Measurements from ENCODE around the gene HECTD4. TPM values are rescaled to one million over a fixed set of nuclear protein-coding genes. Genes with fewer than 3 reads are reported as not detected.
"Not testable (repeated sequence)": the region's sequence is repeated elsewhere in the genome, so short reads cannot be mapped to it uniquely, and the experiment has no call there.

The HECTD4 gene
- total and polyA plus RNA-seq, 5 donors, result 11.1 to 26.6 (median 25.4) TPM

GRCh38 chr12:112166051-112167015 lies 215.9 kb downstream of the HECTD4 start:
- H3K27me3 ChIP-seq (ENCODE audit: control insufficient read depth, insufficient read depth), result no peaks in the 10 kb centered on the region
- 95% methylated on average over 26 of the region's 26 CpGs for WGBS
- no peaks in the 10 kb centered on the region for H3K4me1 ChIP-seq (ENCODE audit: control insufficient read depth, insufficient read depth, low read length)
- no peak overlapping the region for H3K4me3 ChIP-seq (ENCODE audit: low read length)
- no peaks in the 10 kb centered on the region for H3K9me3 ChIP-seq (ENCODE audit: control insufficient read depth, low read length)
- intact Hi-C loops (cut with DNase I), result no loop called here
- no peak for ATAC-seq
- no peak overlapping the region for H3K27ac ChIP-seq (ENCODE audit: low read length)
- no peak for DNase-seq

- WGBS, result 98% methylated on average over 13 of the region's 13 CpGs
- no peak for ATAC-seq
Observed at GRCh38 chr12:112165624-112166023, 216.6 kb downstream of the HECTD4 start.

GRCh38 chr12:112164011-112164660 lies 218.1 kb downstream of the HECTD4 start:
- H3K9me3 ChIP-seq (ENCODE audit: control insufficient read depth, low read length), result no peaks in the 10 kb centered on the region
- no peak for DNase-seq
- no peaks in the 10 kb centered on the region for H3K4me1 ChIP-seq (ENCODE audit: control insufficient read depth, insufficient read depth, low read length)
- intact Hi-C loops (cut with DNase I), result no loop called here
- no peak overlapping the region for H3K4me3 ChIP-seq (ENCODE audit: low read length)
- no peak for ATAC-seq
- no peaks in the 10 kb centered on the region for H3K27me3 ChIP-seq (ENCODE audit: control insufficient read depth, insufficient read depth)
- no peak overlapping the region for H3K27ac ChIP-seq (ENCODE audit: low read length)
- 93% methylated on average over 26 of the region's 26 CpGs for WGBS

More at GRCh38 chr12:112165624-112166023, 216.6 kb downstream of the HECTD4 start:
- H3K4me3 ChIP-seq (ENCODE audit: low read length), result no peak overlapping the region
- H3K27me3 ChIP-seq (ENCODE audit: control insufficient read depth, insufficient read depth), result no peaks in the 10 kb centered on the region
- H3K9me3 ChIP-seq (ENCODE audit: control insufficient read depth, low read length), result no peaks in the 10 kb centered on the region
- intact Hi-C loops (cut with DNase I), result no loop called here
- no peak for DNase-seq
- no peaks in the 10 kb centered on the region for H3K4me1 ChIP-seq (ENCODE audit: control insufficient read depth, insufficient read depth, low read length)
- no peak overlapping the region for H3K27ac ChIP-seq (ENCODE audit: low read length)

- ATAC-seq (no peak), DNase-seq (no peak)
- 95% methylated on average over 22 of the region's 22 CpGs for WGBS
- Histone ChIP-seq H3K27me3 (ENCODE audit: control insufficient read depth, insufficient read depth) (no peaks in the 10 kb centered on the region), H3K4me3 (ENCODE audit: low read length) (no peak overlapping the region), H3K9me3 (ENCODE audit: control insufficient read depth, low read length) (no peaks in the 10 kb centered on the region), H3K27ac (ENCODE audit: low read length) (no peak overlapping the region), H3K4me1 (ENCODE audit: control insufficient read depth, insufficient read depth, low read length) (no peaks in the 10 kb centered on the region)
- intact Hi-C loops (cut with DNase I), result no loop called here
Observed at GRCh38 chr12:112163471-112163991, 218.7 kb downstream of the HECTD4 start.

- Histone ChIP-seq H3K27ac (ENCODE audit: low read length) (no peak overlapping the region), H3K4me1 (ENCODE audit: control insufficient read depth, insufficient read depth, low read length) (no peaks in the 10 kb centered on the region), H3K9me3 (ENCODE audit: control insufficient read depth, low read length) (no peaks in the 10 kb centered on the region), H3K27me3 (ENCODE audit: control insufficient read depth, insufficient read depth) (no peaks in the 10 kb centered on the region), H3K4me3 (ENCODE audit: low read length) (no peak overlapping the region)
- ATAC-seq (no peak), DNase-seq (no peak)
- intact Hi-C loops (cut with DNase I), result no loop called here
- WGBS, result 91% methylated on average over 8 of the region's 8 CpGs
Observed at GRCh38 chr12:112163056-112163455, 219.2 kb downstream of the HECTD4 start.

GRCh38 chr12:112162241-112162790 lies 219.9 kb downstream of the HECTD4 start:
- DNase-seq, result no peak
- WGBS, result 95% methylated on average over 12 of the region's 12 CpGs
- Histone ChIP-seq H3K4me1 (ENCODE audit: control insufficient read depth, insufficient read depth, low read length) (no peaks in the 10 kb centered on the region), H3K4me3 (ENCODE audit: low read length) (no peak overlapping the region), H3K27ac (ENCODE audit: low read length) (no peak overlapping the region), H3K9me3 (ENCODE audit: control insufficient read depth, low read length) (no peaks in the 10 kb centered on the region), H3K27me3 (ENCODE audit: control insufficient read depth, insufficient read depth) (no peaks in the 10 kb centered on the region)
- intact Hi-C loops (cut with DNase I), result no loop called here
- ATAC-seq, result no peak

GRCh38 chr12:112161711-112162110 lies 220.5 kb downstream of the HECTD4 start:
- ATAC-seq (peak in 1 of 2 donors; percentile 21), DNase-seq (no peak)
- Histone ChIP-seq H3K4me3 (ENCODE audit: low read length) (no peak overlapping the region), H3K4me1 (ENCODE audit: control insufficient read depth, insufficient read depth, low read length) (no peaks in the 10 kb centered on the region), H3K27ac (ENCODE audit: low read length) (no peak overlapping the region), H3K27me3 (ENCODE audit: control insufficient read depth, insufficient read depth) (no peaks in the 10 kb centered on the region), H3K9me3 (ENCODE audit: control insufficient read depth, low read length) (no peaks in the 10 kb centered on the region)
- intact Hi-C loops (cut with DNase I), result no loop called here
- 81% methylated on average over 9 of the region's 9 CpGs for WGBS

- intact Hi-C loops (cut with DNase I), result no loop called here
- Histone ChIP-seq H3K9me3 (ENCODE audit: control insufficient read depth, low read length) (no peaks in the 10 kb centered on the region), H3K4me1 (ENCODE audit: control insufficient read depth, insufficient read depth, low read length) (no peaks in the 10 kb centered on the region), H3K4me3 (ENCODE audit: low read length) (no peak overlapping the region), H3K27ac (ENCODE audit: low read length) (no peak overlapping the region), H3K27me3 (ENCODE audit: control insufficient read depth, insufficient read depth) (no peaks in the 10 kb centered on the region)
- DNase-seq (no peak), ATAC-seq (no peak)
- 96% methylated on average over 6 of the region's 6 CpGs for WGBS
Observed at GRCh38 chr12:112160611-112161010, 221.6 kb downstream of the HECTD4 start.

- Histone ChIP-seq H3K27ac (ENCODE audit: low read length) (no peak overlapping the region), H3K27me3 (ENCODE audit: control insufficient read depth, insufficient read depth) (no peaks in the 10 kb centered on the region), H3K4me3 (ENCODE audit: low read length) (no peak overlapping the region), H3K4me1 (ENCODE audit: control insufficient read depth, insufficient read depth, low read length) (no peaks in the 10 kb centered on the region), H3K9me3 (ENCODE audit: control insufficient read depth, low read length) (no peaks in the 10 kb centered on the region)
- DNase-seq (no peak), ATAC-seq (no peak)
- 95% methylated on average over 6 of the region's 6 CpGs for WGBS
- intact Hi-C loops (cut with DNase I), result no loop called here
Observed at GRCh38 chr12:112159146-112159541, 223.1 kb downstream of the HECTD4 start.

- intact Hi-C loops (cut with DNase I); H3K27me3 ChIP-seq (ENCODE audit: control insufficient read depth, insufficient read depth); H3K4me3 ChIP-seq (ENCODE audit: low read length); H3K9me3 ChIP-seq (ENCODE audit: control insufficient read depth, low read length); H3K27ac ChIP-seq (ENCODE audit: low read length); DNase-seq; H3K4me1 ChIP-seq (ENCODE audit: control insufficient read depth, insufficient read depth, low read length); ATAC-seq: not testable (repeated sequence)
- 95% methylated on average over 11 of the region's 11 CpGs for WGBS
Observed at GRCh38 chr12:112158461-112159145, 223.6 kb downstream of the HECTD4 start.
